Astrocyte of the spinal cord (primary cell): ENCODE data around the gene ABHD16A.

ENCODE experiments used
- DNase-seq: peaks from one replicate; pipeline ENCODE4 v3.0.0; 2011; ENCODE audit warnings: low read depth, low spot score
- H3K4me3 ChIP-seq: 2 replicates; pipeline ENCODE4 v1.5.1; 2011; ENCODE audit warnings: low read depth, mild to moderate bottlenecking, low read length, moderate library complexity
- CTCF ChIP-seq: IDR thresholded peaks from 2 replicates; pipeline ENCODE4 v1.5.1; 2012; ENCODE audit warnings: low read depth, mild to moderate bottlenecking, low read length, inconsistent platforms
- in situ Hi-C: cut with HindIII; loops from 2 replicates; pipeline ENCODE4 v1.10.0; 2017; ENCODE audit warnings: low sequenced_read_pairs

Gene ABHD16A

GRCh38 chr6:31693535-31693934, 9.6 kb downstream of the ABHD16A start:
- in situ Hi-C loops, result no loop called here
- no peak for DNase-seq
- TF ChIP-seq CTCF, result no peak
- H3K4me3 ChIP-seq, result no peak overlapping the region

GRCh38 chr6:31692886-31693285, 10.2 kb downstream of the ABHD16A start:
- DNase-seq, result no peak
- no peak overlapping the region for H3K4me3 ChIP-seq
- TF ChIP-seq CTCF, result no peak
- in situ Hi-C loops, result no loop called here

- no peak for TF ChIP-seq CTCF
- H3K4me3 ChIP-seq, result no peak overlapping the region
- no peak for DNase-seq
- in situ Hi-C loops, result no loop called here
Observed at GRCh38 chr6:31692353-31692752, 10.8 kb downstream of the ABHD16A start.

- H3K4me3 ChIP-seq, result no peak overlapping the region
- TF ChIP-seq CTCF, result no peak
- DNase-seq, result no peak
- in situ Hi-C loops, result no loop called here
Observed at GRCh38 chr6:31691564-31692108, 11.5 kb downstream of the ABHD16A start.

- in situ Hi-C loops, result no loop called here
- DNase-seq, result no peak
- no peak overlapping the region for H3K4me3 ChIP-seq
- TF ChIP-seq CTCF, result no peak
Observed at GRCh38 chr6:31691078-31691463, 12.1 kb downstream of the ABHD16A start.

GRCh38 chr6:31690231-31691077, 12.7 kb downstream of the ABHD16A start:
- in situ Hi-C loops, result no loop called here
- no peak overlapping the region for H3K4me3 ChIP-seq
- TF ChIP-seq CTCF, result no peak
- no peak for DNase-seq
